NCI-H1105 (cell line): ENCODE data around the gene MMADHC.
A peak's percentile ranks its signal among the peaks of the same experiment; 100 is the strongest.
"Not testable (repeated sequence)": the region's sequence is repeated elsewhere in the genome, so short reads cannot be mapped to it uniquely, and the experiment has no call there.

Source experiments
- DNase-seq: peaks from one replicate; lab custom pipeline; 2025; lab: John Stamatoyannopoulos, UW

The MMADHC gene

DNA sequence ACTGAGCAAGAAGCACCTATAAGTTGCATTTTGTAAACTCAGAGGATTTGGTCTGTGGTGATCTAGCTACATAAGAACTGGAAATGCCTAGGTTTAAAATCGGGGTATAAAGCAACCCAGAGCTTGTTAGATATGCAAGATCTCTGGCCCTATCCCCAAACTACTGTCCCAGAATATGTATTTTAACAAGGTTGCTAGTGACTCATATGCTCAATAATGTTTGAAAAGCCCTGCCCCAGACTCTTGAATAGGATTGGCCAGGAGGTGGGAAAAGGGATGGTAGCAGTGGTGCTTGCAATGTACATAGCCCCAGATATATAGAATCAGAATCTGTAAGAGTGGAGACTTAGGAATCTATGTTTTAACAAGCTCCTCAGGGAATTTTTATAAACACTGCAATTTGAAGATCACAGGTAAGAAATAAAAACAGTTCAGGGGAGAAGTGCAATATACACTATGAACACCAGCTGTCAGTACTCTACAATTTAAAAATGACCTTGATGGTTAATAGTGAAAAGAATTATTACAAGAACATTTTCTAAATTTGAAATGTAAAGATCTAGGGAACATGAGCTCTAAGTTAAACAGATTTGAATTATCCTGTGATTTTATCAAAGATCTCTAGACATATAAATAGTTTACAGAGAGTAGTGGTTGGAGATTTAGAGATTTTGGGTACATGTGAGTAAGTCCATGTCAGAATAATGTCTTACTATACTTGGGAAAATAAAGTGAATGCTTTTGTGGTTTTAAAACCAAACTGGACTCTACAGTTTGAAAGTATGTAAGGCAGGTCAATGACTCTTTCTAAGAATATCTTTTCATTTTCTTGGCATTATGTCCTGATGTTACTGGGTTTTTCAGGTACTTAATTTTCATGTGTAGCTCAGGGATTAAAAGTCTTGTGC is 7.7 kb upstream of the MMADHC start:
- DNase-seq: no peak

DNA sequence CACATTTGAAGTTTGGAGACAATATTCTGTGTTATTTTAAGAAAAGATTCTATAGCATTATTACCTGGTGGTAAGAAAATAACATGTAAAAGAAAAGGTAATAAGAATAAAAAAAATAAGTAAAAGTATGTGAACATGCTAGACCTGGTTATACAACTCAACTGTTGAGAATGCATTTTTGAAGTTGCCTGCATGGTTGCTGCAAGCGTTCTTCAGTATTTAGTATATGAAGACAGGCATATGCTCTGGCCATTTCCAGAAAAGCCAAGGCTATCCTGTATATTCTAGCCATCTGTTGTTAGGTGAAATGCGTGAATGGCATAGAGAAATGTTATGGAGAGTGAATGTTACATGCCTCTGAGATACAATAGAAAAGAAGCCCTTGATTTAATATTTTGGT is 6.8 kb upstream of the MMADHC start:
- no peak for DNase-seq

DNA sequence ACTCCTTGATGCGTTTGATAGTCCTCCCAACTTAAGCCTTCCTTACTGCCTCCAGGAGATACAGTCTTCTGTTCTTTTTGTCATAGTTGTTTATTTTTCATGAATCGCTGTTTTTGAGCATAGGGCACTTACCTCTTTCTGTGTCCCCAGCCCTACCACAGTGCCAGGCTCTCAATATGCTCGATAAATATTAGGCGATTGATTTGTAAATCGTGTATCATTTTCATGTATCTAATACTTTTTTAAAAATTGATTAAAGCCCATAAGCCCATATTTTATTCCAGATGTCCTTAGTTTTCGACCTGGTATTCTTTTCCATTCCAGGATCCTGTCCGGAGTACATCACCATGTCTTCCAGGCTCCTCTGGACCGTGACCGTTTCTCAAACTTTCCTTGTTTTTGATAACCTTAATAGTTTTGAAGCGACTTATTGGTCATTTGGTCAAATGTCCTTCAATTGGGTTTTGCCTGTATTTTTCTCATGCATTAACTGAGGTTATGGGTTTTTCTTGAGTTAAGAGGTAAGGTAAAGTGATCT is 444 bp upstream of the MMADHC start:
- no peak for DNase-seq

DNA sequence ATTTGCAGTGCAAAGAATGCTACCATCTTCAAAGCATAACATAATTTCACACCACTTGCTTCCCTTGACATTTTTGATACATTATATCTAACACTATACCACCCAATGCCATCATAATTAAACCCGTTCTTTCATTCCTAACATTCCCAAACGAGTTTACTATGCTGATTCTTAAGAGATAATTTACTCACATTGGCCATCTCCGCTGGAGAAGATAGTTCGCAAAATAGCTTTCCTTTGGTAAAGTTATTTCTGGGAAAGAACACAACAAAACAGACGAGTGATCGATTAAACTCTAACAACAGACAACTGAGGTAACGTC is 716 bp downstream of the MMADHC start:
- no peak for DNase-seq

DNA sequence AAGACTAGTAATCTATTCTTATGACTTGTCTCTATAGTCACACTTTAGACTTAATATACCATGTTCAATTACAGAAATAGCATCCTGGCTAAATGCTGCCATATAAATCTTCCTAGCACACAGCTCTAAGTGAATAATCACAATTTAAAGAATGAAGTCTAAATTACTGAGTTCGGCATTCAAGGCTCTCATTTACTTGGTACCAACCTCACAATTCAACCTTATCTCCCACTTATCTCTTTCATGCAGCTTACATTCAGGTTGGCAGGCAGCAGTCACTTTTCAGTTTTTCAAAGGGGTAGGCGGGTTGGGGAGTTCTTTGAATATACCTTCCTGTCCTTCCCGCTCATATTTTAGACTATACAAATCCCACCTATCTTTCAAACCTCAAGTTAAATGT is 1.5 kb downstream of the MMADHC start:
- no peak for DNase-seq

DNA sequence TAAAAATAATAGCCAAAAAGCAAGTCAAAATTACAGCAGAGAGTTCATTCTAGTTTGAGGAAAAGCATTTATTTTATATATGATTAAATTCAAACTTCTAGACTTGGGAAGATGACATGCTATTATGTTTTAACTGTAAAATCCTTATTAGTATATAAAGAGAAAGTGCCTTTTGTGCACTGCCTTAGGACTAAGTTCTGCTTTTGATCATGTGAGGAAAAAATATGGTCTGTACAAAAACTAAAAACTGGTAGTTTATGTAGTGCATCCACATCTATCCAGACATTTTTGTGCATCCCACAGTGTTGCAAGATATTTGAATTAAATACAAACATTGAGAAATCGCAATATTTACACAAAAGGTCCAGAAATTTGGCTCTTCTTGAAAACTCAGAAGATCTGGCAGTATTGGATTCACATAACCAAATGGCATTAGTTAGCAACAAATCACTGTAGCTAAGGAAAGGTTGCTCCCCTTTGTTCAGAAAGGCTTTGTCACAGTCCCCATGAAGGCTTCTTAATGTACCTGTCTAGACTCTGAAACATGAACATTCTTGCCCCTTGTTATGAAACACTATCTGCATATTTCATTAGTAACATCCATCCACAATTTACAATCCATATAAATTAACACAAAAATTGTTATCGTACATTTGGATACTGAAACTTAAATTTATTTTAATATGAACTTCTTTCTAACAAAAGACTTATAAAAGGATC is 2.2 kb downstream of the MMADHC start:
- no peak for DNase-seq

DNA sequence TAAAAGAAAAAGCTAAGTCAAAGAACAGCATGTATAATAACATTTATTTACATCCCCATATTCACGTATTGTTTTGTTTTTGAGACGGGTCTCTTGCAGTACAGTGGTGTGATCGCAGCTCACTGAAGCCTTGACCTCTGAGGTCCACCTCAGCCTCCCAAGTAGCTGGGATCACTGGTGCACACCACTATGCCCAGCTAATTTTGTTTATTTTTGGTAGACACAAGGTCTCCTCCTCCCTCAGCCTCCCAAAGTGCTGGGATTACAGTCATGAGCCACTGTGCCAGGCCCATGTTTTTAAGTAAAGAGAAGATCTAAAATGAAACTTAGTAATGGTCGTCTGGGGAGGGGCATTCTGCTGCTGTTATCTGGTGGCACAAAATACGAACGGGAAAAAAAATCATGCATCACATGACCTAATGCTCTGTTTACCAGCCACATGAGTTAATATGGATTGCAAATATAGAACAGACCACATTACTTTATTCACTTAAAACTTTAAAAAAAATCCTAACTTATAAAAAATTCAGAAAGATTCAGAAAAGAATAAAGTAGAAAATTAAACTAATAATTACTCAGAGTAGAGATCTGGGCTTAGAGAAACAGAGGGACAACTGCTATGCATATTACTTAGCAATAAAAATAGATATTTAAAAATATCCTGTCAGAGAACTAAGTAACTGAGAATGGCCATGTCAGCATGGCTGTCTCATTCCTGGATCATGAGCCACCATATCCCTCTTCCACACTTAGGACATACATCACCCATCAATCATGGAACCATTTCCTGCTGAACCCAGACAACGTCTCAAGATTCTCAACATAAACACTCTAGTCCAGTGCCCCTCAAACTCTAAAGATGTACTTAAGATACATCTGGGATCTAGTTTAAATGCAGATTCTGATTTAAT is 7.3 kb downstream of the MMADHC start:
- no peak for DNase-seq

DNA sequence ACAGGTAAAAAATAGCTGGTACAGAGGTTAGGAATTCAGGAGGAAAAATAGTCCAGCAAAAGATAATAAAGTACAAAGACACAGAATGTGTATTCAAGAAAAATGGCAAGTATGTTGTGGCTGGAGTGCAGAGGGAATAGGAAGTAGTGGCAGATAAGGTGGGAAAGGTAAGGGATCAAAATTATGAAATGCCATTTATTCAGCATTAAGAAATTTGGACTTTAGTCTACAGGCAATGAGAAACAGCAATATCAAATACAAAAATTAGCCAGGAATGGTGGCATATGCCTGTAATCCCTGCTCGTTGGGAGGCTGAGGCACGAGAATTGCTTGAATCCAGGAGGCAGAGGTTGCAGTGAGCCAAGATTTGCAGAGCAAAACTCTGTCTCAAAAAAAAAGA is 10.3 kb downstream of the MMADHC start:
- no peak for DNase-seq

DNA sequence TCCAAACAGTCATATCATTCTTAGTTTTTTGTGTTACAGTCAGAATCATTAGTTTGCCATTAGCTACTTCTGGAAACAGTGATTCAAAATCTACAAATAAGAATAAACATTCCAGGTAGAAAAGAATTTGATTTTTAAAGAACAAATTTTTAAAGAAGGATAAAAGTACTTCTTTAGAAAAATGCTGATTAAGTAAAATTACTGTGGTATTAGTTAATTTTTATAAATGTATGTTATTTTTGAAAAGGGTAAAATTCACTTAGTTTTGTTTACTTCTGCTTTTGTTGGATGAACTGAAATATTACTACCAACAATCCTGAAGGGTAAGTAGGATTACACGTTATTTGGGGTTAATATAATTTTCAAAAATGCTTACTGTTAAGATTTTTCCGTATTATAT is 11.8 kb downstream of the MMADHC start:
- DNase-seq: no peak

DNA sequence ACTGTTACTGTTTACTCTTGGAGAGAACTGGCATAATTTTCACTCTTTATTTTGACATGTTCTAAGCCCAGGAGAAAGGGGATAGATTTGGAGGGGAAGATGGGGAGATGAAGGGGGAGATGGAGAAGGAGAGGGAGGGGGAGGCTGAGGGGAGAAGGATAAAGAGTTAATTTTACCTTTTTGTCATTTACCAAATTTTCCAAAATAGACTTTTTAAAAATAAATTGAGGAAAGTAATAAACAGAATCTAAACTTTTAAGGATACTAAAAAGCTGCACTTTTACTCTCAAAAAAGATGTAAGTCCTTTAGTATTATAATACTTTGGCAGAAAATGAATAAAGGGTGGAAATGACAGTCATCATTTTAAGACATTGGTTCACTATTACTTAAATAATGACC is 12.3 kb downstream of the MMADHC start:
- no peak for DNase-seq

DNA sequence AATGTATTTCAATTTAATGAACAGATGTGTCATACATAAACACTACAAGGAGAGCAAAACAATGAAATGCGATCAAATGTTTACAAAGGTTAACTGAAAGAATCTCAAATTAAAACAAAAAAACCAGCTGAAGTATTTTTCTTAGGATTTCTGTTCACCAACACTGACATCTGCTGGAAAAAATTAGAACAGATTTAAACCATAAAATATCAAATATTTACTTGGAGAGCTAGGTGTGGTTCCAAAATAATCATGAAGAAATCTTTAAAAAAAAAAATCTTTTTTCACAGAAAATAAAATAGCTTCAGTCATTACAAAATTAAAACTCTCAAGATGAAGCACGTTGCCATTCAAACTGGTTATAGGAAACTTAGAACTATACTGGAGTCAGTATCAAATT is 13.8 kb downstream of the MMADHC start:
- peak; percentile 9 for DNase-seq

DNA sequence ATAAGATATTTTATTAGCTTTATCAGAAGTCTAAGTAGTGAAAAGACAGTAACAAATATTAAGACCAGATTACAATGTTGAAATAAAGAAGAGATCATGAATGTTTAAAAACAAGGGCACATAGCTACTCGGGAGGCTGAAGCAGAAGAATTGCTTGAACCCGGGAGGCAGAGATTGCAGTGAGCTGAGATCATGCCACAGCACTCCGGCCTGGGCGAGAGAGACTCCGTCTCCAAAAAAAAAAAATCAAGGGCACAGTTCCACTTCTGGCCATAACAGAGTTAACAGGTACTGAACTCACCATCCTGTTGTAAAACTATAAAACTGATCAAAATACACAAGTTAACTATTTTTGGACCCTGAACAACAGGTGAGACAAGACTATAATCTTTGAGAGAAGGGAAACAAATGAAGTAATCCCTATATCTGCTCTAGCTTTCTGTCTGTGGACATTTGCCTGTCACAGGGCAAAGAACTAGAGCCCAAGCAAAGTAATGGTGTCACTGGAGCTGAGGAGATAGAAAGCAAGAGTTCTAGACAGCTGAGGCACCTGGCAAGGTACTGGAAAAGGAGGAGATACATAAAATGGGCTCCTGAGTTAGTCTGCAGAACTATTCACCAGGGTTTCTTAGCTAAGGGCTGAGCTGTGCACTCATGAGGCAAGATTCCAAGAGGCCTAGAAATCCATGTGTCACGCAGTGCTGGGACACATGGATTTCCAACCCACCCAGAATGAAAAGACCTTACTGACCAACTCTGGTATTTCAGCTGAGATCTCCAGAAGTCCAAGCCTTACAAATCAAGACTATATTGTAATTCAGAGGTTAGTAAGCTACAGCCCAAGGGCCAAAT is 15.2 kb downstream of the MMADHC start:
- no peak for DNase-seq

DNA sequence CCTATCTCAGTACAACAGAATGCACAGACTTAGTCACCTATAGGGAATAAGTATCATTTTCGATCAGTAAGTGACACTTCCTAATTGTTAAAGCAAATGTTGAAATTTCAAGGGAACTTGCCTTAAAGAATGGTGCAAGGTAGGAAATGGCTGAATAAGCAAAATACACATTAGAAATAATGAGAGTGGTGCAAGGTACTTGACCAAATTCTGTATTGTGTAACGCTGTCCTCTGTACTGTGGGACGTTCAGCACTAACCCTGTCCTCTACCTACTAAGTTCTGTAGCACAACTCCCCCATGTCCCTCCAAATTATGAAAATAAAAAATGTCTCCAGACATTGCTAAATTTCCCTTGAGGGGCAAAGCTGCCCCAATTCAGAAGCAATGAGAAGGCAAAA is 19.4 kb downstream of the MMADHC start:
- no peak for DNase-seq

DNA sequence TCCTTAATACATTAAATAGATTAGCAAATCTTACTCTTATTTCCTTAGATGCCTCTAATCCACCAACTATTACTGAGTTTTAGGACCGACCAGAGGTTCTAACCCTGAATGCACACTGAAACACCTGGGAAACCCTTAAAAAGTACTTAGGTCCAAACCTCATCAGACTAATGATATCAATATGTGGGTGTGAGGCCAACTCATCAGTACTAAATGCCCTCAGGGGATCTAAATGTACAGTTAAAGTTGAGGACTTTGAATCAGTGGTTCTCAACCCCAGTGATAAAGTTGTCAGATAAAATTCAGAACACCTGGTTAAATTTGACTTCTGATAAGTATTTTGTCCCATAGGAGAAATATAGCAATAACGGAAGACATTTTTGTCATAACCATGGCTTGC is 20.9 kb downstream of the MMADHC start:
- no peak for DNase-seq

DNA sequence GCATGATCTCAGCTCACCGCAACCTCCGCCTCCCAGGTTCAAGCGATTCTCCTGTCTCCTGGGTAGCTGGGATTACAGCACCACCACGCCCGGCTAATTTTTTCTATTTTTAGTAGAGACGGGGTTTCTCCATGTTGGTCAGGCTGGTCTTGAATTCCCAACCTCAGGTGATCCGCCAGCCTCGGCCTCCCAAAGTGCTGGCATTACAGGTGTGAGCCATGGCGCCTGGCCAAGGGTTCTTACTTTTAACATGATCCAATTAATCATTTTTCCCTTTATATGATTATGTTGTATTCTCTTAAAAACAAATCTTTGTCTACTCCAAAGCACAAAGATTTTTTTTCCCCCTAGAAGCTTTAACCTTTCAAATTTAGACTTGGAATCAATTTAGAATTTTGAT is 21.9 kb downstream of the MMADHC start:
- DNase-seq: not testable (repeated sequence)

DNA sequence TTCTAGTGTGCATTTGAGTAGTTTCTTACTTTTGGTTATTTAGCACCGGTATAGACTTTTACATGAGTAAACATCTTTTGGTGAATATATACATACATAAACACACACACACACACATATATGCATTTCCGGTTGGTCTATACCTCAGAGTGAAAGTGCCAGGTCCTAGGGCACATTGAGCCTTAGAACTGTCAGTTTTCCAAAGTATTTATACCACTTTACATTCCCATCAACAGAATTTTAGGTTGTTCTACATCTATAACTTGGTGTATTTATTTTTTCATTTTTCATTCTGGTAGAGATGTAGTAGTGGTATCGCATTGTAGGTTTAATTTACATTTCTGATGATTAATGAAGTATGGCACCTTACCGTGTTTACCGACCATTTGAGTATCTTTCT is 22.6 kb downstream of the MMADHC start:
- no peak for DNase-seq

DNA sequence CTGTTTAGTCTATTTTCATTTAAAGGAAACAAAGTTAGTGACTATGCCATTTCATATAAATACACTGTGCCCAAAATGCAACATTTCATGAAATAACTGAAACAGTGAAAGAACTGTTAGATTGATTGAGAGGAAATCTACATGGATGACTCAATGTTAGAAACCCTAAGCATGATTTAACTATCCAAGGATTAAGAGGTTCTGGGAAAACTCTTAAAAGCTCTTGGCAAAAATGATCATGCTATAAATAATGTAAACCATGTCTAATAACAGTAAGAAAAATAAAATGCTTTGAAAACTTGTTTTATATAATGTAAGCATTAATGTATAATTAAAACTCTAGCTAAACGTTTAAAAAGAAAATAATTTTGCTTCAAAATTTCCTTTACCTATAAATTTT is 23.5 kb downstream of the MMADHC start:
- no peak for DNase-seq

DNA sequence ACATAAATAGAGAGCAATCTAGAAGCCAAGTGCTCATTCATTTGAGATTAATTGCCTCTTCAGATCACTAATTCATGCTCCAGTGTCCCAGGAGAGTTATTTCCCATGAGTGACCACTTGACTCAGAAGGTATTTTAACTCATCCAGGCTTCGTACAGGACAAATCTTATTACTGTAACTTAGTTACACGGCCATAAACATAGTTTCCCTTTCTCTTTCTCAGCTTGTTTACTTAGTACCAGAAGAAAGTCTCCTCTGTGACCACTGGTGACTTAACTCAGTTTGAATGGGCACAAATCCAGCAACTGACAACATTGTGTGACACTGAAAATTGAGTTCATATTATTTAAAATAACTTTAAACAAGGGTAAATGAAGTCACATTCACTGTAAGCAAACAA is 25.3 kb downstream of the MMADHC start:
- peak; percentile 78 for DNase-seq

DNA sequence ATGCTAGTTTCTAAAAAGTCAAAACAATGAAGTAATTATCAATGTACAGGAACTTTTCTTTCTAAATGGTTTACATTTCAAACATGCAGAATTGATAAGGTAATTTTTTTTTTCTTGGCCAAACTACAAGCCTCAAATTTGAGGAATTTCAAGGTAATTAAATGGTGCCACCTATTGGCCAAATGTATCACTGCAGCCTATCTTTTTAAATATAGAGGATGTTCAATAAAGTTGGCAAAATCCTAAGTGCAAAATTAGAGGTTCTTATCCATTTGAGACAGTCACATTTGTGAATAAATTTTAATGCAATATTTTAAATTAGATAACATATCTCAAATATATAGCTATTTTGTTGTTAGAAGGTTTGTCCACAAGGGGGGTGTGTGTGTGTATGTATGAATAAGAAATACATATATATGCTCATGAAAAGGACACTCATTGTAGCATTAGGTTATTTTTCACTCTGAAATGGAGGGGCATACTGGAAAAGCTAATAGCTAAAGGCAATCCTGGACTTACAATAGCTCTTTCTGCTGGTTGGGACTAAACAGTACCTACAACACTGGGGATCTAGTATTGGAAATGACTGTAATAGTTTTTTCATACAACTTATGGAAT is 26.2 kb downstream of the MMADHC start:
- peak; percentile 37 for DNase-seq

DNA sequence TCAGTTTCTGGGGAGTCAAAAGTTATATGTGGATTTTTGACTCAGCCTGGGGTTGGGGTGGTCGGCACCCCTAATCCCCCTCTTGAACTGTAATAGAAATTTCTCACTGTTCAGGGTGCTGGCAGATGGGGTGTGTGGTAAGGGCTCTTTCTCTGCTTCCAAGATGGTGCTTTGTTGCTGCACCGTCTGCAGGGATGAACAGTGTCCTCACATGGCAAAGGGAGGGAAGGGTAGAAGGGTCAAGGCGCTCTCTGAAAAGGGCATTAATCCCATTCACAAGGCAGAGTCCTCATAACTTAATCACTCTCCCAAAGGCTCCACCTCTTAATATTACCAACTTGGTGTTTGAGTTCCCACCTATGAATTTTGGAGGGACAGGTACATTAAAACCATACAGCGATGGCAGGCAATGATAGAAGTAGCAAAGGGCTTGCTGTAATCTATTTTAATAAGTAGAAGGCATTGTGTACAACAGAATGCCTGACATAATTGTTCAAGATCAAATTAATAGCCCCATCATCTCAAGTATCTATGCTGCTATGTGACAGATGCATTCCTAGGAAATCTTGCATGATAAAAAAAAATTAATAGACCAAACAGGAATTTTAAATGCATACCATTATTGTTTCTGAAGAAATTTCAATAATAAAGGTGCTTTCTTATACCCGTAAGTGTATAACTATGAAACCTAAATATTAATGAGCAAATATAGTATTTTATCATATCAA is 28.1 kb downstream of the MMADHC start:
- no peak for DNase-seq
